EH (cell line): ENCODE data around the gene NUDT3.
A peak's percentile ranks its signal among the peaks of the same experiment; 100 is the strongest.
"Not testable (repeated sequence)": the region's sequence is repeated elsewhere in the genome, so short reads cannot be mapped to it uniquely, and the experiment has no call there.

ENCODE experiments used
- DNase-seq: peaks from one replicate; pipeline ENCODE4 v3.0.0-alpha.2; 2015; ENCODE audit warnings: low read depth

Gene NUDT3

DNA sequence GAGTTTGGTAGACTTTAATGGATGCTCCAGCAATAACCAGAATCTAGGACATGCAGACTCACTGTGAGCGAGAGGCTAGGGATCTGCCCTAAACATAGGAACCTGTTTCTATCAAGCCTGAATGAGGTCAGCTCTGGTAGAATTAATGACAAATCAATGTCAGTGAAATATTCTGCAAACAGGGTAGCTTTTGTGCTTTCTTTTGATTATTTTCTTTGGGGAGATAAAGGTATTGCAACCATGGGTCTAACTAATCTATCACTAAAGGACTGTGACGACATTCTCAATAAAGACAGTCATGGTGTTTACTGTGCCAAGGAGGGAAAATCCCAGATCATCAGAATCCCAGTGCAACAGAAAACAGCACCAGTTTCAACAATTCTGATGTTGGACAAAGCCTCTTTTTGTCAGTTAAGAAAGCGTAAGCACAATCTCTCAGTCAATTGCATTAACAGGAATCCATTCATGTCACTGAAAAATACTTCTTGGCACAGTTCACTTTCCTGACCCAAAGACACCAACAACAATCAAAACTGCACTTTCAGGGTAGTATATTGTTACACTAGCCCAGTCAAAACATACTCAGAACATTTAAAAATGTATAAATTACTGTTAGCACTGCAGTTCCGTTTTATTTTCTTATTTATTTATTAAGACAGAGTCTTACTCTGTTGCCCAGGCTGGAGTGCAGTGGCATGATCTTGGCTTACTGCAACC, 106.9 kb downstream of the NUDT3 start:
- no peak for DNase-seq

- peak; percentile 73 for DNase-seq
Measured at GRCh38 chr6:34284563-34285447, 107.7 kb downstream of the NUDT3 start.

- no peak for DNase-seq
Measured at GRCh38 chr6:34281702-34282334, 110.7 kb downstream of the NUDT3 start.

- no peak for DNase-seq
Measured at GRCh38 chr6:34280216-34280615, 112.3 kb downstream of the NUDT3 start.

DNA sequence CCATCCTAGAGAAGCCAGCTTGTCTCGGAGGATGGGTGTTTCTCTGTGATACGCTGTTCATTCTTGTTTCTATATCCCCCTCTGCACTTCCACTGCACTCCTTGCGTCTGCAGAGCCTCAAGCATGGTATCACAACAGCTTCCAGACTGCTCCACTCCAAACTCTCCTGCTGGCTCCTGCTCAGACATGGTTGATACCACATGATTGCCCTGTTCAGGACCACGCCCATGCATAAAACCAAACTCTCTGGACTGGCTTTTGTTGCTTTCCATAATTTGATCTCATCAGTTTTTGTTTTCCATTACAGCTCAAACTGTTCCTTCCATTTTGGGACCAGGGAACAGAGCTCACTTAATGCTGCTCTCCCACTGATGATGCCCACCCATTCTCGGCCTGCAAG, 113.6 kb downstream of the NUDT3 start:
- DNase-seq = no peak

DNA sequence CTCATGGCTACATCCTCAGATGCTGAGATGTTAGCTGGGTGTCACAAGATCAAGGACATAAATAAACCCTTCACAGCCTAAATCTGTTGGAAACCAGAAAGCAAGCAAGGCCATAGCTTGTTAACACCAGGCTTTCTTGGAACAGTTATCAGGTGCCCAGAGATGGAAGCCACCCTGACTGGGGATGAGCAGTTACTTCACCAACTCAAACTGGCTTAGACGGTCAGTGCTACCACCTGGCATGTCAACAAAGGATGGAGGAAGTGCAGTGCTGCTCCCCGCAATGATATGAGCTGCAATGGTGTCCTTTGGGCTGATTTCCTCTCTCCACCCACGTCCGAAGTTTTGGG, 114.7 kb downstream of the NUDT3 start:
- no peak for DNase-seq

DNA sequence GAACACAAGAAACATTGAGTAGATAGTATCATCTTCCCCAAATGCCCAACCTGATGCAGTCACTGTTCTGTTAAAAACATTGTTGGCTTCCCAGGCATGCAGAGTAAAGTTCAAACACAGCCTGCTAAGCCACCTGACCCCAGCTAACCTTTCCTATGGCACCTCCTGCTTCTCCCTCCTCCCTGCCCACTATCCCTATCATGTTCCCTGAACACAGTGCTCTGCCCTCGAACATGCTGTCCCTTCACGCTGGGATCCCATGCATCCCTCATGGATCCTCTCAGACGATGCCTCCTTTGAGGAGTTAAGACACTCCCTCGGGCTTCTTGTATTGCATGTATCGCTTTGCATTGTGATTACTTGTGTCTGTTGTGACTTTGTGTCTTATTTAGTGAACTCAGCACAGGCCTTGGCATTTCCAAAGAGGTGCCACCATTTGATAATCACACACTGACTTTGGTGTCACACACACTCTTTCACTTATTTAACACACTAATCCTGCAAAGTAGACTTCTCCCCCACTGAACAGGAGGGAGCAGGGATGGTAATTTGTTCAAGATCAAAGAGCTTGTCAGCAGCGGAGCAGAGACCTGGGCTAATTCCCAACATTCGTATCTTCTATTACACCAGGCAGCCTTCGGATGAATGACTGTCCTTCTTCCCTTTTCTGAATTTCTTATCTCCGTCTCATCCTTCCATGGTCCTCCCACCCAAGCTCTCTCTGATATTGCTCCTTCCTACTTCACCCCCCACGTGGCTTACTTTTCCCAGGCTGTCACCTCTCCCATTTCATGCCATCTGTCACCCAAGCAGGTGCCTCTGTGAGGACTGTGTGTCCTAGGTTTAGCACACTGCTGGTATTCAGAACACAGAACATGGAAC, 115.3 kb downstream of the NUDT3 start:
- no peak for DNase-seq

DNA sequence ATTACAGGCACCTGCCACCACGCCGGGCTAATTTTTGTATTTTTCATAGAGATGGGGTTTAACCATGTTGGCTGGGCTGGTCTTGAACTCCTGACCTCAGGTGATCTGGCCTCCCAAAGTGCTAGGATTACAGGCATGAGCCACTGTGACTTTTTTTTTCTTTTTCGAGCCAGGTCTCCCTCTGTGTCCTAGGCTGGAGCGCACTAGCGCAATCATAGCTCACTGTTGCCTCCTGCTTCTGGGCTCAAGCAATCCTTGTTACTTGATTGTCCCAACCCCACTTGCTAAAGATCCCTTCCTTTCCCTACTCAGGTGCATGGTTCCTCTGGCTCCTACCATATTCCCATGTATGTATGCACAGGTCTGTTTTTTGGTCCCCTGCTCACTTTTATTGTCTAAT, 116.3 kb downstream of the NUDT3 start:
- DNase-seq = no peak

DNA sequence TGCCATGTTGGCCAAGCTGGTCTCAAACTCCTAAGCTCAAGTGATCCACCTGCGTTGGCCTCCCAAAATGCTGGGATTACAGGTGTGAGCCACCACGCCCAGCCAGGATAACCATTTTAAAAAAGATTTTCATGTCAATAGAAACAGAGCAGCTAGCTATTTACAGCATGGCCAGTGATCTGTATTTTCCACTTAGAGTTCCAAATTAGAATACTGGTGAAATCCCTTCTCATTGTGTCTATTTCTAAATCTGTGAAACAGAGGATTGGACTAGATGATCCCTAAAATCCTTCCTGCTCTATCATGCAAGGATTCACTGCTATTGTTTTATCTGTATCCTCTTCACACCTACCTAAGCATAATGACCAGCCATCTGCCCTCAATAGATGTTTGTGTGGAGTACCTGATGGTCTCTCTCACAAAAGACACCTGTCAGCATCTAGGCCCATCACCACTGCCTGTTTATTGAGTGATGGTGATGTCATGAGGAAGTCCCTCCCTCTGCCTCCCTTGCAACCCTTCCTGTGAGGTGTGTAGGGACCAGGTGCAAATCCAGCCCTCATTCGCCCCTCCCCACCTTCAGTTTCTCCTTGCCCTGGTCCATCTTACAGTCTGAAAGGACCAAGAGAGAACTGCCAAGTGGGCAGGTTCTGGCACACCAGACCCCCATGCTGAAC, 117.2 kb downstream of the NUDT3 start:
- no peak for DNase-seq

- DNase-seq = no peak
Measured at GRCh38 chr6:34274129-34274528, 118.3 kb downstream of the NUDT3 start.

GRCh38 chr6:34273242-34273805, 119.1 kb downstream of the NUDT3 start:
- peak; percentile 34 for DNase-seq

- DNase-seq = no peak
Measured at GRCh38 chr6:34272013-34272926, 120.2 kb downstream of the NUDT3 start.

DNA sequence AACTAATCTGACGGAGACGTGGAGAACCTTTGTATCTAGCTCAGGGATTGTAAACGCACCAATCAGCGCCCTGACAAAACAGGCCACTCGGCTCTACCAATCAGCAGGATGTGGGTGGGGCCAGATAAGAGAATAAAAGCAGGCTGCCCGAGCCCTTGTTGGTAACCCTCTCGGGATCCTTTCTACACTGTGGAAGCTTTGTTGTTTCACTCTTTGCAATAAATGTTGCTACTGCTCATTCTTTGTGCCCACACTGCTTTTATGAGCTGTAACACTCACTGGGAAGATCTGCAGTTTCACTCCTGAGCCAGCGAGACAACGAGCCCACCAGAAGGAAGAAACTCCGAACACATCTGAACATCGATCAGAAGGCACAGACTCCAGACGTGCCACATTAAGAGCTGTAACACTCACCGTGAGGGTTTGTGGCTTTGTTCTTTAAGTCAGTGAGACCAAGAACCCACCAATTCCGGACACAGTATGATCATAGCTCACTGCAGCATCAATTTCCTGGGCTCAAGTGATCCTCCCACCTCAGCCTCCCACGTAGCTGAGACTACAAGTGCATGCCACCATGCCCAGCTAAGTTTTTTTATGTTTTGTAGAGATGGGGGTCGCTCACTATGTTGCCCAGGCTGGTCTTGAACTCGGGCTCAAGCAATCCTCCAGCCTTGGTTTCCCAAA, 122.7 kb downstream of the NUDT3 start:
- DNase-seq = not testable (repeated sequence)

DNA sequence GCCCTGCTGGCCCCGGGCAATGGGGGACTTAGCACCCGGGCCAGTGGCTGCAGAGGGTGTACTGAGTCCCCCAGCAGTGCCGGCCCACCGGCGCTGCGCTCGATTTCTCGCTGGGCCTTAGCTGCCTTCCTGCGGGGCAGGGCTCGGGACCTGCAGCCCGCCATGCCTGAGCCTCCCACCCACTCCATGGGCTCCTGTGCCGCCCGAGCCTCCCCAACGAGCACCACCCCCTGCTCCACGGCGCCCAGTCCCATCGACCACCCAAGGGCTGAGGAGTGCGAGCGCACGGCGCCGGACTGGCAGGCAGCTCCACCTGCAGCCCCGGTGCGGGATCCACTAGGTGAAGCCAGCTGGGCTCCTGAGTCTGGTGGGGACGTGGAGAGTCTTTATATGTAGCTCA, 123.3 kb downstream of the NUDT3 start:
- DNase-seq = not testable (repeated sequence)

DNA sequence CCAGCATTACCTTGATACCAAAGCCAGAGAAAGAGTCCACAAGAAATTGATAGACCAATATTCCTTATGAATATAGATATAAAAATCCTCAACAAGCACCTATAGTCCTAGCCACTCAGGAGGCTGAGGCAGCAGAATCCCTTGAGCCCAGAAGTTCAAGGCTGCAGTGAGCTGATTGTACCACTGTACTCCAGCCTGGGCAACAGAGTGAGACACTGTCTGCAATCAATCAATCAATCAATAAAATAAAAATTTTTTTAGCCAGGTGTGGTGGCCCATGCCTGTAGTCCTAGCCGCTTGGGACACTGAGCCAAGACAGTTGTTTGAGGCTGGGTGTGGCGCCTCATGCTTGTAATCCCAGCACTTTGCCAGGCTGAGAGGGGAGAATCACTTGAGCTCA, 124.7 kb downstream of the NUDT3 start:
- DNase-seq = no peak

- not testable (repeated sequence) for DNase-seq
Measured at GRCh38 chr6:34263484-34263883, 129.0 kb downstream of the NUDT3 start.

DNA sequence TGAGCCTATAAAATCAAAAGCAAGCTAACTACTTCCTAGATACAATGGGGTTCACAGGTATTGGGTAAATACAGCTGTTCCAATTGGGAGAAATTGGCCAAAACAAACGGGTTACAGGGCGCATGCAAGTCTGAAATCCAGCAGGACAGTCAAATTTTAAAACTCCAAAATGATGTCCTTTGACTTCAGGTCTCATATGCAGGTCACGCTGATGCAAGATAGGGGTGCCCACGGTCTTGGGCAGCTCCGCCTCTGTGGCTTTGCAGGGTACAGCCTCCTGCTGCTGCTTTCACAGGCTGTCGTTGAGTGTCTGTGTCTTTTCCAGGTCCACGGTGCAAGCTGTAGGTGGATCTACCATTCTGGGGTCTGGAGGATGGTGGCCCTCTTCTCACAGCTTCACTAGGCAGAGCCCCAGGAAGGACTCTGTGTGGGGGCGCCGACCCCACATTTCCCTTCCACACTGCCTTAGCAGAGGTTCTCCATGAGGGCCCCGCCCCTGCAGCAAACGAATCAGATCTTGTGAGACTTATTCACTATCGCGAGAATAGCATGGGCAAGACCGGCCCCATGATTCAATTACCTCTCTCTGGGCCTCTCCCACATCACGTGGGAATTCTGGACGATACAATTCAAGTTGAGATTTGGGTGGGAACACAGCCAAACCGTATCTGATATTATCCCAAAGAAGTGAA, 131.7 kb downstream of the NUDT3 start:
- DNase-seq = no peak

- DNase-seq = no peak
Measured at GRCh38 chr6:34259529-34260069, 132.9 kb downstream of the NUDT3 start.
